H1 (cell line): Measurements from ENCODE around the gene SBDS. TPM values are rescaled to one million over a fixed set of nuclear protein-coding genes. Genes with fewer than 3 reads are reported as not detected.

Experiments used
- CTCF ChIA-PET: fragments of 300-600 bp; sonication (Branson Sonifier 250); formaldehyde crosslinking; loops from one replicate; lab custom pipeline; 2021; ENCODE audit not compliant: partially characterized antibody; lab: Charles Lee
- POLR2A ChIA-PET: fragments of 300-600 bp; sonication (Branson Sonifier 250); formaldehyde crosslinking; loops from one replicate; lab custom pipeline; 2021; ENCODE audit warnings: inconsistent platforms; ENCODE audit not compliant: partially characterized antibody; lab: Charles Lee
- DNase-seq, 2 experiments: peaks; one replicate each; pipeline versions ENCODE4 v3.0.0 to v3.0.0-alpha.2; 2010 to 2022; ENCODE audit warnings: low spot score in 2 of 2, low read depth in 1 of 2, mixed read lengths in 1 of 2
- FAIRE-seq: peaks from 2 replicates; lab custom pipeline; 2011; peaks lifted over from hg19 to GRCh38; lab: Jason Lieb, UNC
- H2AFZ ChIP-seq: 2 replicates; pipeline ENCODE4 v1.8.1; 2012; ENCODE audit warnings: low read length, inconsistent platforms
- H2AK5ac ChIP-seq: 2 replicates; pipeline ENCODE4 v1.6.1; 2013; ENCODE audit warnings: low read depth, low read length
- H2BK120ac ChIP-seq: replicated peaks from 2 replicates; pipeline ENCODE3; 2013; ENCODE audit warnings: low read depth, low read length, inconsistent platforms
- H2BK12ac ChIP-seq: 2 replicates; pipeline ENCODE4 v1.6.1; 2013; ENCODE audit warnings: low read depth, low read length
- H2BK15ac ChIP-seq: 2 replicates; pipeline ENCODE4 v1.6.1; 2013; ENCODE audit warnings: low read length
- H2BK20ac ChIP-seq: 2 replicates; pipeline ENCODE4 v1.6.1; 2013; ENCODE audit warnings: low read length
- H2BK5ac ChIP-seq: 2 replicates; pipeline ENCODE4 v1.6.1; 2013; ENCODE audit warnings: low read depth, low read length
- H3K14ac ChIP-seq: 2 replicates; pipeline ENCODE4 v1.6.1; 2013; ENCODE audit warnings: inconsistent platforms; ENCODE audit not compliant: insufficient read length
- H3K18ac ChIP-seq: 2 replicates; pipeline ENCODE4 v1.6.1; 2013; ENCODE audit warnings: low read length; ENCODE audit errors: extremely low read depth
- H3K23ac ChIP-seq: 2 replicates; pipeline ENCODE4 v1.6.1; 2013; ENCODE audit warnings: inconsistent platforms; ENCODE audit not compliant: insufficient read length
- H3K23me2 ChIP-seq: 2 replicates; pipeline ENCODE4 v1.6.1; 2013; ENCODE audit warnings: low read depth, low read length
- H3K27ac ChIP-seq: 2 replicates; pipeline ENCODE4 v1.6.1; 2011; ENCODE audit warnings: low read depth, low read length, inconsistent platforms
- H3K27me3 ChIP-seq, 4 experiments: replicated peaks in 1 of 4; 1 replicate in 1 of 4; 2 replicates in 3 of 4; pipeline versions ENCODE4 v1.6.1 to v1.8.1; 2011 to 2013; ENCODE audit warnings: low read length in 3 of 4, mild to moderate bottlenecking in 3 of 4, inconsistent platforms in 2 of 4, mixed read lengths in 2 of 4, moderate library complexity in 1 of 4; ENCODE audit not compliant: control insufficient read depth in 3 of 4, insufficient read depth in 3 of 4; ENCODE audit errors: extremely low read depth in 1 of 4
- H3K36me3 ChIP-seq, 4 experiments: 2 replicates each; pipeline versions ENCODE4 v1.6.1 to v1.8.1; 2011 to 2013; ENCODE audit warnings: mild to moderate bottlenecking in 4 of 4, low read length in 3 of 4, moderate library complexity in 2 of 4, control low read depth in 1 of 4, inconsistent platforms in 1 of 4; ENCODE audit not compliant: insufficient read depth in 4 of 4, control insufficient read depth in 2 of 4
- H3K4ac ChIP-seq: replicated peaks from 2 replicates; pipeline ENCODE3; 2013; ENCODE audit warnings: low read length, low read depth, mixed read lengths, inconsistent platforms; ENCODE audit not compliant: insufficient read length
- H3K4me1 ChIP-seq, 4 experiments: replicated peaks in 1 of 4; 1 replicate in 1 of 4; 2 replicates in 3 of 4; pipeline versions ENCODE4 v1.6.1 to v1.8.1; 2011 to 2013; ENCODE audit warnings: low read length in 3 of 4, inconsistent platforms in 2 of 4, mixed read lengths in 1 of 4; ENCODE audit not compliant: insufficient read depth in 4 of 4, control insufficient read depth in 3 of 4
- H3K4me2 ChIP-seq, 2 experiments: 2 replicates each; pipeline versions ENCODE4 v1.6.1 to v1.8.1; 2011 to 2013; ENCODE audit warnings: low read depth in 2 of 2, low read length in 2 of 2, control low read depth in 1 of 2, inconsistent platforms in 1 of 2, mild to moderate bottlenecking in 1 of 2; ENCODE audit not compliant: insufficient read depth in 1 of 2
- H3K4me3 ChIP-seq, 4 experiments: fragments of 200-600, 300-600 bp in 1 of 4; sonication (generic), shearing (Covaris generic), sonication (Bioruptor Twin) in 1 of 4; 2 replicates each; pipeline versions ENCODE4 v1.5.1 to v1.8.1; 2011 to 2016; ENCODE audit warnings: low read length in 4 of 4, low read depth in 3 of 4, control low read depth in 2 of 4, inconsistent platforms in 2 of 4, mild to moderate bottlenecking in 2 of 4, mixed read lengths in 1 of 4, moderate library complexity in 1 of 4; ENCODE audit not compliant: insufficient read depth in 2 of 4; ENCODE audit errors: extremely low read depth in 1 of 4
- H3K56ac ChIP-seq: replicated peaks from 2 replicates; pipeline ENCODE3; 2013; ENCODE audit warnings: low read depth, mild to moderate bottlenecking, mixed read lengths, low read length, inconsistent platforms; ENCODE audit not compliant: insufficient read length
- H3K79me1 ChIP-seq: 2 replicates; pipeline ENCODE4 v1.6.1; 2013; ENCODE audit warnings: low read depth, low read length, control low read depth
- H3K79me2 ChIP-seq, 2 experiments: 2 replicates each; pipeline versions ENCODE4 v1.6.1 to v1.8.1; 2012 to 2013; ENCODE audit warnings: low read length in 2 of 2, mild to moderate bottlenecking in 2 of 2, inconsistent platforms in 1 of 2; ENCODE audit not compliant: insufficient read depth in 2 of 2, control insufficient read depth in 1 of 2
- H3K9ac ChIP-seq, 4 experiments: replicated peaks in 1 of 4; 1 replicate in 1 of 4; 2 replicates in 3 of 4; pipeline versions ENCODE4 v1.6.1 to v1.8.1; 2011 to 2013; ENCODE audit warnings: low read depth in 3 of 4, low read length in 3 of 4, control low read depth in 2 of 4, mild to moderate bottlenecking in 2 of 4, moderate library complexity in 2 of 4, inconsistent platforms in 1 of 4; ENCODE audit errors: extremely low read depth in 1 of 4
- H3K9me3 ChIP-seq, 2 experiments: 2 replicates each; pipeline versions ENCODE4 v1.6.1 to v1.8.1; 2012 to 2013; ENCODE audit warnings: mild to moderate bottlenecking in 2 of 2, moderate library complexity in 2 of 2, control low read depth in 1 of 2, inconsistent platforms in 1 of 2, low read depth in 1 of 2, low read length in 1 of 2, mixed read lengths in 1 of 2; ENCODE audit not compliant: insufficient read depth in 2 of 2
- H4K20me1 ChIP-seq, 2 experiments: replicated peaks in 1 of 2; 2 replicates each; pipeline versions ENCODE3 to v1.8.1; 2011 to 2013; ENCODE audit warnings: inconsistent platforms in 2 of 2, low read length in 2 of 2, mild to moderate bottlenecking in 1 of 2; ENCODE audit not compliant: insufficient read depth in 2 of 2, control insufficient read depth in 1 of 2
- H4K5ac ChIP-seq: 2 replicates; pipeline ENCODE4 v1.6.1; 2013; ENCODE audit warnings: low read length, low read depth, mixed read lengths, inconsistent platforms; ENCODE audit not compliant: insufficient read length
- H4K8ac ChIP-seq: 2 replicates; pipeline ENCODE4 v1.8.0; 2013; ENCODE audit warnings: mild to moderate bottlenecking, moderate library complexity, low read length, inconsistent platforms; ENCODE audit not compliant: insufficient read depth; ENCODE audit errors: extremely low read depth
- H4K91ac ChIP-seq: replicated peaks from 2 replicates; pipeline ENCODE3; 2013; ENCODE audit warnings: low read length, mixed read lengths, inconsistent platforms; ENCODE audit not compliant: insufficient read length
- BACH1 ChIP-seq: IDR thresholded peaks from 2 replicates; pipeline ENCODE4 v1.6.1; 2012; ENCODE audit warnings: low read length, improper control_type of control experiment
- JUND ChIP-seq: IDR thresholded peaks from 2 replicates; pipeline ENCODE4 v1.6.1; 2011; ENCODE audit warnings: mild to moderate bottlenecking, improper control_type of control experiment, low read length
- KDM5A ChIP-seq: fragments of 200-600 bp; IDR thresholded peaks from 2 replicates; pipeline ENCODE4 v1.7.1; 2012; ENCODE audit warnings: mild to moderate bottlenecking, low read length, inconsistent platforms, mixed read lengths
- NANOG ChIP-seq: IDR thresholded peaks from 2 replicates; pipeline ENCODE4 v1.6.1; 2011; ENCODE audit warnings: low read length, low read depth, mild to moderate bottlenecking, inconsistent platforms; ENCODE audit not compliant: insufficient read depth, poor library complexity, severe bottlenecking
- RAD21 ChIP-seq, 2 experiments: IDR thresholded peaks in 1 of 2; conservative IDR thresholded peaks in 1 of 2; 2 replicates each; pipeline ENCODE4 v1.6.1; 2011; ENCODE audit warnings: low read depth in 2 of 2, low read length in 2 of 2, improper control_type of control experiment in 1 of 2, inconsistent platforms in 1 of 2, mild to moderate bottlenecking in 1 of 2, moderate library complexity in 1 of 2
- RXRA ChIP-seq: IDR thresholded peaks from 2 replicates; pipeline ENCODE4 v1.6.1; 2011; ENCODE audit warnings: low read depth, mild to moderate bottlenecking, low read length, moderate library complexity; ENCODE audit not compliant: insufficient read depth
- SAP30 ChIP-seq: fragments of 300-600 bp; sonication (generic); IDR thresholded peaks from 2 replicates; pipeline ENCODE4 v1.7.1; 2012; ENCODE audit warnings: low read length, moderate library complexity, mild to moderate bottlenecking, inconsistent platforms; ENCODE audit not compliant: insufficient read depth, insufficient replicate concordance
- SIX5 ChIP-seq: IDR thresholded peaks from 2 replicates; pipeline ENCODE4 v1.6.1; 2011; ENCODE audit warnings: mild to moderate bottlenecking, low read depth, low read length
- TAF1 ChIP-seq: IDR thresholded peaks from 2 replicates; pipeline ENCODE4 v1.6.1; 2011; ENCODE audit warnings: mild to moderate bottlenecking, low read depth, low read length
- ZNF274 ChIP-seq: IDR thresholded peaks from 2 replicates; pipeline ENCODE4 v1.7.0; 2012; ENCODE audit warnings: low read length, borderline replicate concordance; ENCODE audit errors: extremely low read depth
- WGBS, 2 experiments: shearing (Covaris generic) in 1 of 2; methylation state at CpG; one replicate each; pipeline versions ENCODE4 v1.1.6 to v1.1.7; 2013 to 2015; ENCODE audit warnings: low lambda C conversion rate in 2 of 2, mixed read lengths in 2 of 2, inconsistent platforms in 1 of 2, low coverage in 1 of 2, missing lambda C conversion rate in 1 of 2; ENCODE audit not compliant: insufficient replicate concordance in 2 of 2, insufficient coverage in 1 of 2, insufficient read length in 1 of 2; ENCODE audit errors: extremely low coverage in 1 of 2, missing lambda C conversion rate in 1 of 2; 5-methylcytosine and 5-hydroxymethylcytosine counted together
- polyA plus RNA-seq, 7 experiments: library from polyadenylated mRNA; depleted of rRNA in 3 of 7; stranded (reverse) in 5 of 7; unstranded in 2 of 7; fragments of >200 nt in 5 of 7; fragments of 200-250 nt in 2 of 7; gene quantifications; 1 replicate in 5 of 7; 2 replicates in 1 of 7; 4 replicates in 1 of 7; pipeline versions ENCODE4 v1.2.1 to v1.2.3, GENCODE V29; 2011 to 2013; ENCODE audit warnings: missing spikeins in 2 of 7, mixed read lengths in 2 of 7
- total RNA-seq: library from RNA; stranded (reverse); fragmentation: NEBNext Ultra II Directional; extraction: Animal tissue kit (Norgen Biotek cat#: 25700); gene quantifications from 2 replicates; pipeline ENCODE4 v1.2.1, GENCODE V29; 2021

Gene SBDS
- total and polyA plus RNA-seq, 2 of the 8 experiments (the other 6 are each of a cell fraction or from before 2014, with no cell fraction given), result 8.2 to 27.5 TPM

DNA sequence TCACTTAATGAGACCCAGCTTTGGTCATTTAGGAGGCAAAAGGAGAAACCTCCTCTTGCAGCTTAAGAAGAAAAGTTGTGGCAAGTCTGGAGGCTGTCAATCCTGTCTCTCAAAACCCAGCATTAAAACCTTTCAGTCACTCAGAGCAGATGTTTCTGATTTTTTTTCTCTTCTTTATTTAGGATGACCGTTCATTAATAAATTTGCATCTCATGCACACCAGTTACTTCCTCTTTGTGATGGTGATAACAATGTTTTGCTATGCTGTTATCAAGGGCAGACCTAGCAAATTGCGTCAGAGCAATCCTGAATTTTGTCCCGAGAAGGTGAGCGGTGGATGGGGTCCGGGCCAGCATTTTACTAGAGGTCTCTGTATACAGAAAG is 42.4 kb downstream of the SBDS start:
- Histone ChIP-seq H3K23ac (no peak overlapping the region), H3K36me3 (peaks cover 9 to 70% (median 45%) of the 10 kb centered on the region in 4 experiments), H3K27ac (no peak overlapping the region), H4K20me1 (peaks cover 0 to 4% of the 10 kb centered on the region in 2 experiments), H2BK15ac (no peak overlapping the region), H3K23me2 (no peaks in the 10 kb centered on the region), H3K79me2 (no peaks in the 10 kb centered on the region), H2AK5ac (no peak overlapping the region), H2BK5ac (no peak overlapping the region; the same call in 1 of the 2 replicates), H3K14ac (no peak overlapping the region), H2BK120ac (no peak overlapping the region), H2BK12ac (no peak overlapping the region), H2AFZ (no peak overlapping the region), H2BK20ac (no peak overlapping the region), H3K4me2 (no peak overlapping the region), H4K8ac (no peak overlapping the region), H4K91ac (no peak overlapping the region), H3K4me3 (no peak overlapping the region), H3K4me1 (no peaks in the 10 kb centered on the region; a peak in 3 of 7 replicates), H3K56ac (no peak overlapping the region), H3K9ac (no peak overlapping the region), H3K4ac (no peak overlapping the region), H3K79me1 (no peaks in the 10 kb centered on the region), H3K27me3 (no peaks in the 10 kb centered on the region), H3K9me3 (no peaks in the 10 kb centered on the region), H3K18ac (no peak overlapping the region), H4K5ac (no peak overlapping the region)
- no peak for TF ChIP-seq RXRA
- no peak for TF ChIP-seq RAD21 (IDR thresholded peaks at IDR 0.05 in 1 of 2, conservative IDR thresholded peaks at IDR 0.05 in 1 of 2; ENCODE audit: low read depth in 2 of 2, low read length in 2 of 2)
- no peak for TF ChIP-seq BACH1
- no peak for TF ChIP-seq SIX5
- no peak for TF ChIP-seq JUND
- TF ChIP-seq SAP30, result no peak
- TF ChIP-seq TAF1, result no peak
- TF ChIP-seq NANOG, result no peak
- no peak for TF ChIP-seq KDM5A
- TF ChIP-seq ZNF274, result no peak
- FAIRE-seq (no peak), DNase-seq (no peak)
- 94% methylated on average over 5 of the region's 5 CpGs; no CpG with 5 or more reads in 1 of the 2 experiments for WGBS, 2 experiments
- CTCF ChIA-PET, result interaction anchor here (0.9 kb wide), 1 partner anchor 115 kb away, joined by 3 read pairs; no protein-coding TSS in a partner anchor
- POLR2A ChIA-PET, result no interaction called here
